RWPE2 (cell line): Measurements from ENCODE around the gene C2orf80.

ENCODE experiments used
- ATAC-seq: fragments of 200-7000 bp; cut with Tn5 transposase; 3 replicates; pipeline ENCODE4 v1.9.1; 2021; ENCODE audit warnings: low read depth
- DNase-seq: peaks from one replicate; pipeline ENCODE4 v3.0.0-alpha.2; 2020; ENCODE audit warnings: low spot score
- H3K27ac ChIP-seq: fragments of 450-650 bp; 2 replicates; pipeline ENCODE4 v1.5.1; 2017; ENCODE audit warnings: mild to moderate bottlenecking; ENCODE audit not compliant: poor library complexity, severe bottlenecking
- H3K27me3 ChIP-seq: fragments of 250-450 bp; sonication (Bioruptor Pico); 2 replicates; pipeline ENCODE4 v1.5.1; 2021; ENCODE audit warnings: mild to moderate bottlenecking, moderate library complexity; ENCODE audit not compliant: insufficient read depth, poor library complexity, severe bottlenecking
- H3K36me3 ChIP-seq: fragments of 250-450 bp; sonication (Bioruptor Pico); 2 replicates; pipeline ENCODE4 v1.5.1; 2020; ENCODE audit warnings: low read depth, mild to moderate bottlenecking, moderate library complexity
- H3K4me1 ChIP-seq: fragments of 250-450 bp; sonication (Bioruptor Pico); 2 replicates; pipeline ENCODE4 v1.5.1; 2021; ENCODE audit warnings: mild to moderate bottlenecking, moderate library complexity; ENCODE audit not compliant: insufficient read depth, poor library complexity, severe bottlenecking
- H3K4me3 ChIP-seq: fragments of 250-450 bp; sonication (Bioruptor Pico); 2 replicates; pipeline ENCODE4 v1.5.1; 2021; ENCODE audit warnings: mild to moderate bottlenecking, moderate library complexity; ENCODE audit not compliant: severe bottlenecking
- H3K9me3 ChIP-seq: fragments of 250-450 bp; sonication (Bioruptor Pico); 2 replicates; pipeline ENCODE4 v1.5.1; 2021; ENCODE audit warnings: mild to moderate bottlenecking, moderate library complexity; ENCODE audit not compliant: severe bottlenecking
- TF ChIP-seq, protein P1 (sequence below): fragments of 450-650 bp; IDR thresholded peaks from one replicate; pipeline ENCODE4 v1.5.1; 2017; ENCODE audit warnings: mild to moderate bottlenecking, moderate library complexity; ENCODE audit not compliant: poor library complexity, severe bottlenecking

C2orf80 gene

DNA sequence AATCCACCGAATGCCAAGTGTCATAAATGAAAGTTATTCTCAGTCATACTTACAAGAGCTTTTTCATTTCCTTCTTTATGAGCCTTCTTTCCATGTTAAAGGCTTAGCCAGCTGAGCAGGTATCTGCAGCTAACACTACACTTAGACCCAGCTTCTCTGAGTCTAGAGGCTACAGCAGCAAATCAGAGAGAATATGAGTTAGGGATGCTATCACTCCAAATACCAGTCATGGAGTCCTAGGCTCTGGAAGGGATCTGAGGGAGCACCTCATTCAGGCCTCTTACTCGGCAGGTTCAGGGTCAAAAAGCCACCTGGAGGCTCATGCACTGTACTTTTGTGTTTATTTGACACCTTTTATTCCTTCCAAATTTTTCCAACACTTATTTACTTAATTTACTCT, 2.9 kb downstream of the C2orf80 start:
- ATAC-seq (no peak), DNase-seq (no peak)
- Histone ChIP-seq H3K4me3 (no peak overlapping the region), H3K9me3 (no peaks in the 10 kb centered on the region), H3K27ac (no peak overlapping the region), H3K27me3 (no peaks in the 10 kb centered on the region), H3K36me3 (no peaks in the 10 kb centered on the region), H3K4me1 (no peaks in the 10 kb centered on the region)
- TF ChIP-seq, protein P1, sequence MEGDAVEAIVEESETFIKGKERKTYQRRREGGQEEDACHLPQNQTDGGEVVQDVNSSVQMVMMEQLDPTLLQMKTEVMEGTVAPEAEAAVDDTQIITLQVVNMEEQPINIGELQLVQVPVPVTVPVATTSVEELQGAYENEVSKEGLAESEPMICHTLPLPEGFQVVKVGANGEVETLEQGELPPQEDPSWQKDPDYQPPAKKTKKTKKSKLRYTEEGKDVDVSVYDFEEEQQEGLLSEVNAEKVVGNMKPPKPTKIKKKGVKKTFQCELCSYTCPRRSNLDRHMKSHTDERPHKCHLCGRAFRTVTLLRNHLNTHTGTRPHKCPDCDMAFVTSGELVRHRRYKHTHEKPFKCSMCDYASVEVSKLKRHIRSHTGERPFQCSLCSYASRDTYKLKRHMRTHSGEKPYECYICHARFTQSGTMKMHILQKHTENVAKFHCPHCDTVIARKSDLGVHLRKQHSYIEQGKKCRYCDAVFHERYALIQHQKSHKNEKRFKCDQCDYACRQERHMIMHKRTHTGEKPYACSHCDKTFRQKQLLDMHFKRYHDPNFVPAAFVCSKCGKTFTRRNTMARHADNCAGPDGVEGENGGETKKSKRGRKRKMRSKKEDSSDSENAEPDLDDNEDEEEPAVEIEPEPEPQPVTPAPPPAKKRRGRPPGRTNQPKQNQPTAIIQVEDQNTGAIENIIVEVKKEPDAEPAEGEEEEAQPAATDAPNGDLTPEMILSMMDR: no peak

DNA sequence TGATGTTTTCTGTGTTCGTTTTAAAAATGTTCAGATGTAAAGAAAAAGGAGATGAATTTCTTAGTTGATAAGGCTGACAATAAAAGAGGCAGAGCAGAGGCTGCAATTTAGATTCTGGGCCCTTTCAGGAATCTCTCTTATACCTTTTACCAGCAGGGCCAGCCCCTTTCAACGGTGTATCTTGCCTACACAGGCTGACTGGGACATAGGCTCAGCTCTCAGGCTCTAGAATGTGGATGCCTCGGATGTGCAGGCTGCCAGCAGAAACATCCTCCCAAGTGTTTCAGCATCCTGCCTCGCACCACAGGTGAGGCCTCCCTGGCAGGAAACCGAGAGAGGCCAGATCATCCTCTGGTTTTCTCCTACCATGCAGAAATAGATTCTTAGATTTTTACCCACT, 3.4 kb downstream of the C2orf80 start:
- H3K27ac ChIP-seq: no peak overlapping the region
- ATAC-seq: no peak
- H3K36me3 ChIP-seq: no peaks in the 10 kb centered on the region
- no peaks in the 10 kb centered on the region for H3K4me1 ChIP-seq
- H3K4me3 ChIP-seq: no peak overlapping the region
- DNase-seq: no peak
- no peaks in the 10 kb centered on the region for H3K9me3 ChIP-seq
- no peaks in the 10 kb centered on the region for H3K27me3 ChIP-seq
- TF ChIP-seq, protein P1: no peak

DNA sequence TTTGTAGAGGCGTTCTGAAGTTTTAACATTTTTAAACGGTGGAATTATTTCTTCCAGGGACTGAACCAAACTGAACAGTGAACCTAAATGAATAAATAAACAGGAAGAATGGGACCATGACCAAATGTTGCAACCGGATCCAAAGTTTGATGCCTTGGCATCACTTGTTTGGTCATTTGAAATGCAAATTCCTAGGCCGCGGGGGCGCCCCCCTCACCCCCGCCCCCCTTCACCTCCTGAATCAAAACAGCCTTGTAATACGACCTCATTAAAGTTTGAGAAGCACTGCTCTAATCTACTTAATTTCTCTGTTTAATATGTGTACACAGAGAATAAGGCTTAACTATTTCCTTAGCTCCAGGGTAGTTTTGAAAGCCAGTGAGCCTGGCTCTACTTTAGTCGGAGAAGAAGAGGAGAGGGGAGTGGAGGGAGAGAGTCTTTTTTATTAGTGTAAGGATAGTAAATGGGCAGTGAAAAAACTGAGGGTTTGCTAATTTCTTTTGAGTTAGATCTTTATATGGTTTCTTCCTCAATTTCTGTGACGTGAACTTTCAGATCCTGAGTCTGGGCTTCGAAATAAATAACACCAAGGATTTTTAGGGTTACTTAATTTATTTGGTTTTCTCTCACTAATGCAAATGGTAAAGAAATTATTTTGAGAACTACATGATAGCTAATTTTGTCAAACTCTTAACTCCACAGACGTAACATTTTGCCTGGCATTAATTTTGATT, 5.7 kb downstream of the C2orf80 start:
- TF ChIP-seq, protein P1: no peak
- Histone ChIP-seq H3K4me3 (no peak overlapping the region), H3K9me3 (no peaks in the 10 kb centered on the region), H3K4me1 (no peaks in the 10 kb centered on the region), H3K27me3 (no peaks in the 10 kb centered on the region), H3K36me3 (no peaks in the 10 kb centered on the region), H3K27ac (no peak overlapping the region)
- no peak for ATAC-seq
- DNase-seq: no peak

DNA sequence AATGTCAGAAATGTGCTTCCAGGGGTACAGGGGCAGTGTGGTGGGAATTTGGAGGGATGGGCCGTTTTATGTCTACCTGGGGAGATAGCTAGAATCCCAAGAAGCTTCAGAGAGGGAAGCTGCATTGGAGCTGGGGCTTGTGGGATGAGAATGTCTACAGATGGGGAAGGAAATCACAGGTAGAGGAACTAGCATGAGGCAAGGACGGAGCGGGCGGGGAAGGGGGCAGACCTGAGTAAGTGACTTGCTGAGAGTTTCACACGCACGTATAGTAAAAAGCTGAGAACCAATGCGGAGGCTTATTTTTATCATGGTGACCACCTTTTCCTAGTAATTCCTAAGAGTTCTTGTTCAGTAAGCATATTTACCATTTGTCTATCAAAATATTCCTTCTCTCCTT, 6.3 kb downstream of the C2orf80 start:
- Histone ChIP-seq H3K4me1 (no peaks in the 10 kb centered on the region), H3K9me3 (no peaks in the 10 kb centered on the region), H3K27ac (no peak overlapping the region), H3K27me3 (no peaks in the 10 kb centered on the region), H3K4me3 (no peak overlapping the region), H3K36me3 (no peaks in the 10 kb centered on the region)
- DNase-seq (no peak), ATAC-seq (no peak)
- TF ChIP-seq, protein P1: no peak

DNA sequence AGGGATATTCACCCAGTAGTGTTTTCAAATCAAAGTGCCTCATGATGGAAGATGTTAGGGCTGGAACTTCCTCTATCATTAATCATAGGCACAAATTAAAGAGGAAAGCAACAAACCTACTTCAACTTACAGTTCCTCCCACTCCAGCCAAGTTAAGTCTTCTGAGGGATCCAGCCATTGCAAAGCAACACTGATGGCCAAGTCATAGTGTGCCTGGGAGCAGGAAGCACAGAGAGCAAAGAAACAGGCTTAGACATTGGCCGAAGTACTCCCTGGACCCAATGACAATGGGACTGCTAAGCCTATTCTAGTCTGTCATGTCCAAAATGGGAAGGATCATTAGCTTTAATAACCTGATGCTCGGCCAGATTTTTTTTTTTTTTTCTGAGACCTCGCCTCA, 7.0 kb downstream of the C2orf80 start:
- Histone ChIP-seq H3K9me3 (no peaks in the 10 kb centered on the region), H3K4me1 (no peaks in the 10 kb centered on the region), H3K27ac (no peak overlapping the region), H3K4me3 (no peak overlapping the region), H3K36me3 (no peaks in the 10 kb centered on the region), H3K27me3 (no peaks in the 10 kb centered on the region)
- ATAC-seq: no peak
- TF ChIP-seq, protein P1: no peak
- no peak for DNase-seq
